ENCODE results near the gene NME4.

The NME4 gene

DNA sequence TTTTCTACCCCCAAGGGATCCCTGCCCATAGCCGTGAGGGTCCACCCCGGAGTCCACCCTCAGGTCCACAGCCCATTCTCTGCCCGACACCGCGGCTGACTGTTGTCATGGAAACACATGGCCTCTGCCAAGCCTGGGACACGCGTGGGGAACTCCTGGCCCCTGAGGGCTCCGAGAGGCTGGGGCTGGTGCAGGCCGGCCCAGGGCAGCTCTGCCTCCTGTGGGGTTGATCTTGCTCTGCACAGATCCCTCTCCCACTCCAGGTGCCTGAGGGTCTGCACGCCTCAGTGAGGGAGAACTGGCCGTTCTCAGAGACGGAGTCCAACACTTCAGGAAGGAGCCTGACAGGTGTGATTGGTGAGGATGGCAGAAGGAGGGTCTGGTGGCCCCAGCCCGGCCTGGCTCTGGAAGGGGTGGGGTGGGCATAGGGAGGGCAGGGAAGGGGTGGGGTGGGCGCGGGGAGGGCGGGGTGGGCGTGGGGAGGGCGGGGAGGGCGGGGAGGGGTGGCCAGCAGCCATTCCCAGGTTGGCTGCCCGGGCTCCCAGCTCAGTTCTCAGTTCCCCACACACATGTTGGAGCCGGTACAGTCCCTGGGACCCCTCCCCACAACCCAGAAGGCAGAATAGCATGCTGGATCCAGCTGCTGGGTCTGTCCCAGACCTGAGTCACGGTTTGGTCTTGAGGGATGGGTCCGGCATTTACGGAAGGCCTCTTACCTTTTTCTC, 33.1 kb upstream of the NME4 start:
- no peak for DNase-seq

- no peak for DNase-seq
These were observed 32.2 kb upstream of the NME4 start for GRCh38 chr16:364595-365491.

GRCh38 chr16:366476-366875, 30.5 kb upstream of the NME4 start:
- DNase-seq: no peak

GRCh38 chr16:367333-367903, 29.6 kb upstream of the NME4 start:
- DNase-seq: no peak

DNA sequence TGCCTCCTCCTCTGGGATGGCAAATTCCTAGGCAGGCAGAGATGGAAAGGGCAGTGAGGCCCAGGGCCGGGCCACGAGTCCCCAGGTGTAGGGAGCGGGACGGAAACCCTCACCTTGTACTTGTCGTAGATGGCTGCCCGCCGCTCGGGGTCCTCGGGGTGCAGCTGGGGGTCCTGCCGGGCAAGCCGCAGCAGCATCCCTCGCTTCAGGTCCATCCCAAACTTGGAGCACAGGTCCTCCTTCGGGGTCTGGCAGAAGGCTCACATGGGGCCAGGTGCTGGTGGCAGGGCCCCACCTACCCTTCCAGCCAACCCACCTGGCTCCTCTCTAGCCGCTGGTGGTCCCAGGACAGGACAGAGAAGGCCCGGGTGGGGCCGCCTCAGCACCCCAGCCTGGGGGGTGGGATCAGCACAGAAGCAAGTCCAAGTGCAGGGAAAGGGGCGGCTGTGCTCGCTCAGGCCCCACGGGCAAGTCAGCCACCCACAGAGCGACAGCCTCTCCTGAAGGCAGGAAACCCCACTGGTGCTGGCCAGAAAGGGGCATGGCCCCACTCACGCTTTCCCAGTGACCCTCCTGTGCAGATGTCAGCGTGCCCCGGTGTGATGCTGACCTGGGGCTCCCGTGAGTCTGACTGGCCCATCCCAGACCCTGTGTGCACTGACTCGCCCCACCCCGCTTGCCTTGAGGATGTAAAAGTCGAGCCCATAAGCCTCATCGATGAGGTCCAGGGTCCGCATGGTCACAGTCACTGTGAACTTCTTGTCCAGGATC, 28.4 kb upstream of the NME4 start:
- no peak for DNase-seq

DNA sequence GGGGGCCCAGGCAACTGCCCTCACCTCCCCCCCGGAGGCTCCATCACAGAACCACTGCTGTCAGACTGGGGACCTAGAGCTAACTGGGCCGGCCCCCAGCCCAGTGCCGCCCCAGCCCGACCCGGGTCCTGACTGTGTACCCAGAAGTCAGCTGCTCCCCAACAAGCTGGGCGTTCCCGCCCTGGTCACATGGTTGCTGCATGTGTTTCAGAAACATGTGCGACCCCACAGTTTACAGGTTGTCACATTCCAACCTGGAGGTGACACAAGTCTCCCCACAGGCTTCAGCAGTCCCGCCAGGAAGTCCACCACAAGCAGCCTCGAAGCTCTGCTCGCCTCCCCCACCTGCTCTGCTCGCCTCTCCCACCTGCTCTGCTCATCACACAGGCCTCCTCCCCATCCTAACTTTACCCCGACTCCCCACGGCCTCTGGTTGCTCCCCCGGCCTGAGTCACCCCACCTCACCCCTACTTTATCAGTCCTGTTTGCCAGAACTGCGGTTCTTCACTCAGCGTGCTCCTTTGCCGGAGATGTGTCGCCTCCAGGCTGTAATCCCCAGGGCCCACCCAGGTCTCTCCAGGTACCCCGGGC, 27.6 kb upstream of the NME4 start:
- no peak for DNase-seq

DNA sequence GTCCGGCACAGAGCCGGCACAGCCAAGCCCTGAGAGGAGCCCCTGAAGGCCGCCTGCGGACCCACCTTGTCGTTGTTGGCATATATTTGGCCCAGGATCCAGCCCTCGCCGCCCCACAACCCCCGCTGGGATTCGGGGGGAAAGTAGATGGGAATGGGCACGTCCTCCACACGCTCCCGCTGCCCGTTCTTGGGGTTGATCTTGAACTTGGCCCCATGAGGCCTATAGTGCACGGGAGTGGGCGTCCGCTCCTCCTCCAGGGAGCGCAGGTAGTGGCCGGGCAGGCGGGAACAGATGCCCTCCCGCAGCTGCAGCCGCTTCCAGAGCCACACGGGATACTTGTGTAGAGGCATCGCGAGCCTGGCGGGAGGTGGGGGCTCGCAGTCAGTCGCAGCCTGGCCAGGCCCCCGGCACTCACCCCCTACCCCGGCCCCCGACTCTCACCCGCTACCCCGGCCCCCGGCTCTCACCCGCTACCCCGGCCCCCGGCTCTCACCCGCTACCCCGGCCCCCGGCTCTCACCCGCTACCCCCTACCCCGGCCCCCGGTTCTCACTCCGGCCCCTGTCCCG, 27.0 kb upstream of the NME4 start:
- no peak for DNase-seq

GRCh38 chr16:370443-370842, 26.6 kb upstream of the NME4 start, which contains the start of gene MRPL28:
MRPL28 (minus strand) TSS chr16:370538; CDS start chr16:370218, 320 bp downstream.
- peak; percentile 96 to 97 (median 97) for DNase-seq

- no peak for DNase-seq
These were observed 26.0 kb upstream of the NME4 start for GRCh38 chr16:370979-371514.

DNA sequence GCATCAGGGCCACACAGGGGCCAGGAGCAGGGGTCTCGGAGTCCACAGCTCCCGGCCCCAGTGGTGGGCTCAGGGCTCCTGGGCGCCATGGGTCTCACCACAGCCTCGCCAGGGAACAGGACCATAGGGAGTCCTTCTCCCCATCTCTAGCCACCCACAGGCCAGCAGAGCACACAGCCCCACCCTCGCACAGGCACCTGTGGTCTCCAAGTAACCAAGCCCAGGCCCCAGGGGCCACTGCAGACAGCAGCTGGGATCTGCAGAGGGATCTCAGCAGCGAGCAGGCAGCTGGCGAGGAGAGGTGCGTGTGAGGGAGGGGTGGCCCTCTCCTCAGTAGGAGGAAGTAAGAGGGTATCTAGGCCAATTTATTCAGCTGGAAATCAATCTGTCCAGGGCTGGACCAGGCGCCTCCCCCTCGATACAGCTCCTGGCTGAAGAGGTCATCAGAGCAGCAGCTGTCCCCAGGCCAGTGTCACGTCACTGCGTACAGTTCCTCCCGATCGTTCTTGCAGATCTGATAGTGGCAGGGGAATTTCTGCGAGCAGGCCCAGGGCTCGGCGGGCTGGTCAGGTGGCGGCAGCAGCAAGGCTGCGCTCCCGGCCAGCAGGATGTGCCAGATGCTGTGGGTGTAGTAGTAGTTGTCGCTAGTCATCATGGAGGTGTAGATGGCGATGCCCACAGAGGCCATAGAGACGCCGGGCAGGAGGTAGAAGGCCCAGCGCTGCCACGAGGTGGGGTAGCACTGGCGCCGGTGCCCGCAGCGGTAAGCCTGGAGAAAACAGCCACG, 25.3 kb upstream of the NME4 start:
- no peak for DNase-seq

GRCh38 chr16:372302-372983, 24.6 kb upstream of the NME4 start:
- no peak for DNase-seq

DNA sequence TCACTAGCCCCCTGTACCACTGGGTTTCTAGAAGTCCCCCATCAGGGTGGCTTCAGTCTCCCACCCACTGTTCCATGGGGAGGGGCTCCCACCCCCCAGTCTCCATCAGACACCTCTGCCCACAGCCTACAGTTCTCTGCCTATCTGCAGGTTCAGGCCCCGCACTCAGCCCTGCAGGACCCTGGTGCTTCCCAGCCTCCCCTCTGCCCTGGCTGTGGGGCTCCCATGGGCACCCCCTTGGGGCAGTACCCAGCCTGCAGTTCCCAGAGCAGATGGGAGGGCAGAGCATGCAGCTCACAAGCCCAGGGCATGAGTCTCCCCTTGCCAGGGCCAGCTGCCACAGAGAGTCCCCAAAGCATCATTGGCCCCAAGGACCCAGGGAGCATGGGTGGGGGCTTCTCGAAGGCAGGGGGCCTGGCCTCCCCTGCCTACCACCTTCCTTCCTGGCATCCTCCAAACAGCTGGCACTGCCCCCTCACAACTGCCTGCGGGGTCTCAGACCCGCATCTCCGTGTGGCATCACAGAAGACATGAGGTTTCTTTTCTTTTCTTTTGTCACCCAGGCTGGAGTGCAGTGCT, 23.9 kb upstream of the NME4 start:
- DNase-seq: no peak

- DNase-seq: no peak
These were observed 23.0 kb upstream of the NME4 start for GRCh38 chr16:373848-374615.

DNA sequence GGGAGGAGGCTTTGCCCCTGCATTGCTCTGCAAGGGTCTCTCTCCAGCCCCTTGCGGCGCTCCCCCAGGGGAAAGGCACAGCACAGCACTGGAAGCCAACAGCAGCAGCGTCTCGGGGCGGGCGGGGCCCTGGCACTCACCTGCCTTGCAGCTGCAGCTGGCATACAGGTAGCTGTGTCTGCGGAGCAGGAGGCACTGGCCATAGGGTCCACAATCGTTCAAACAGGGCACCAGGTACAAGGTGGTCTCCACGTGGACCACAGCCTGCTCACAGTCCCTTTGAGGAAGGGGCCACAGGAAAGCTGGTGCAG, 22.4 kb upstream of the NME4 start:
- DNase-seq: no peak

GRCh38 chr16:375212-375611, 21.8 kb upstream of the NME4 start:
- no peak for DNase-seq

GRCh38 chr16:375927-376816, 20.8 kb upstream of the NME4 start:
- no peak for DNase-seq

DNA sequence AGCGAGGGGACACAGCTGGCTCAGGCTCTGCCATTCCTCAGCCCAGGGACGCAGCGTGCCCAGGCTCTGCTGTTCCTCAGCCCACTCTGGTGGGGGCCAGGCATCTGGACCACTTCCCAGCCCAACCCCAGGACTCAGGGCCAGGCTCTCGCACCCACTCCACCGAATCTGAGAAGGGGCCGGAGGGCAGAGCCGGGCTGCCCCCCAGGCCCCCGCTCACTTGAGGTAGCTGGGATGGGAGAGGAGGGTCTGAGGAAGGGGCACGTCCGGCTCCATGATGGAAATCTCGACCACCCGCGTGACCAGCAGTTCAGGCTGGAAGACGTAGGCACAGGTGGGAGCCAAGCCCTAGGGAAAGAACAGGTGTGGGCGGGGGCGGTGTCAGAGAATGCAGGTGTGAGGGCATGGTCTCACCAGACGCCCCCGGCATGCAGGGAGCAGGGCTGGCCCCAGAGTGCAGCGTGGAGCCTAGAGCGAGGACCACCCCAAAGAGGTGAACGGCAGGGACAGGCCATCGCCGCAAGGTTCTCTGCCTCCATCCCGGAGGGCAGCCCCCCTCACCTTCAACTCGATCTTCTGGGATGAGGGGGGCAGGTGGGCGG, 20.1 kb upstream of the NME4 start:
- DNase-seq: no peak
